ENCODE data around the gene CD200R1L.

Gene CD200R1L

GRCh38 chr3:112817797-112818196, 28.9 kb downstream of the CD200R1L start:
- DNase-seq, result no peak

GRCh38 chr3:112817271-112817670, 29.4 kb downstream of the CD200R1L start:
- no peak for DNase-seq

- no peak for DNase-seq
These were observed 30.7 kb downstream of the CD200R1L start for GRCh38 chr3:112815981-112816380.

- DNase-seq, result no peak
These were observed 32.4 kb downstream of the CD200R1L start for GRCh38 chr3:112814266-112814665.

GRCh38 chr3:112813723-112814171, 32.9 kb downstream of the CD200R1L start:
- DNase-seq, result no peak

- DNase-seq, result no peak
These were observed 33.6 kb downstream of the CD200R1L start for GRCh38 chr3:112813016-112813415.

- no peak for DNase-seq
These were observed 34.6 kb downstream of the CD200R1L start for GRCh38 chr3:112811917-112812660.

- no peak for DNase-seq
These were observed 35.4 kb downstream of the CD200R1L start for GRCh38 chr3:112811131-112811884.

GRCh38 chr3:112810561-112810960, 36.1 kb downstream of the CD200R1L start:
- DNase-seq, result no peak

GRCh38 chr3:112808136-112808535, 38.5 kb downstream of the CD200R1L start:
- DNase-seq, result no peak

GRCh38 chr3:112807685-112808084, 39.0 kb downstream of the CD200R1L start:
- no peak for DNase-seq

GRCh38 chr3:112806903-112807302, 39.8 kb downstream of the CD200R1L start:
- DNase-seq, result no peak

GRCh38 chr3:112805126-112805525, 41.5 kb downstream of the CD200R1L start:
- no peak for DNase-seq

GRCh38 chr3:112804021-112804420, 42.6 kb downstream of the CD200R1L start:
- no peak for DNase-seq

GRCh38 chr3:112803467-112803866, 43.2 kb downstream of the CD200R1L start:
- DNase-seq, result no peak

GRCh38 chr3:112802338-112802737, 44.3 kb downstream of the CD200R1L start:
- no peak for DNase-seq

- DNase-seq, result no peak
These were observed 46.7 kb downstream of the CD200R1L start for GRCh38 chr3:112799946-112800345.

- no peak for DNase-seq
These were observed 52.0 kb downstream of the CD200R1L start for GRCh38 chr3:112794622-112795172.

GRCh38 chr3:112793326-112794081, 53.2 kb downstream of the CD200R1L start:
- DNase-seq, result no peak

GRCh38 chr3:112791736-112792135, 54.9 kb downstream of the CD200R1L start:
- no peak for DNase-seq

- DNase-seq, result no peak
These were observed 56.9 kb downstream of the CD200R1L start for GRCh38 chr3:112789787-112790186.

- no peak for DNase-seq
These were observed 59.6 kb downstream of the CD200R1L start for GRCh38 chr3:112786881-112787579.

Measured in NCI-H1105 (cell line).